NOMO-1 treated with DMSO at 0.1 percent for 48 hours (cell line): Measurements from ENCODE around the gene BUD13.
A peak's percentile ranks its signal among the peaks of the same experiment; 100 is the strongest.

Source experiments
- DNase-seq: peaks from one replicate; lab custom pipeline; 2025; ENCODE audit not compliant: unreplicated experiment; lab: John Stamatoyannopoulos, UW

BUD13 gene

DNA sequence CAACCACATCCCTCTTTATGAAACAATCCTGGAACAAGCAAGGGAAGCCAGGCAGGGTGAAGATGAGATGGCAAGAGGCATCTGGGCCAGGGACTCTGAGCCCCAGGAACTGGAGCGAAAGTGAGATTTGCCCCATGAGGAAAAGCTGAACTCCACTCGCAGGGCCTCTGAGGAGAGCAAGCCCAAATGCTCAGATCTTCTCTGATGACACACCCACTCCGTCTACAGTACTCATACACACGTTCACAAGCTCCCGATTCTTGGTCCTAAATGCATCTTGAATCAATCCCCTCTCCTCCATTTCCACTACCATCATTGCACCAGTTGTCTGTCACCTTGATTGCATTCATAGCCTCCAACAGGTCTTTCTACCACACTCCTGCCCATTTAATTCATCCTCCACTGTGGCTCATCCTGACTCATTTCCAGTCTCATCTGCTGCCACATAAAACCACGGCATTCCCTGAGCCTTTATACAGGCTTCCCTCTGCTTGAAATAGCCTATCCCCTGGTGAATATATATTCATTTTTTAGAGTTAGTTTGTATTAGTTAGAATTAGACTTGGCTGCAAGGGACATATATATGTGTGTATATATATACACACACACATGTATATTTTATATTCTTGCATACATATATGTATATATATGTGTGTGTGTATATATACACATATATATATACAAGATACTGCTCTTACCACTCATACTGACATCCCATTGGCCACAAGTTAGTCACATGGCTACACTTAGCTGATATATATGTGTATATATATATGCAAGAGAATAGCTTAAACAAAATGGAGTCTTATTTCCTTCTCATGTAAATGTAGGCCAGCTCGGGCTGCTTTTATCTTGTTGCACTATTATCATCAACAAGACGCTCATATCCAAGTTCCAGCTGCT, 20.3 kb upstream of the BUD13 start:
- no peak for DNase-seq

- DNase-seq = no peak
These were observed 19.5 kb upstream of the BUD13 start for GRCh38 chr11:116792144-116792868.

DNA sequence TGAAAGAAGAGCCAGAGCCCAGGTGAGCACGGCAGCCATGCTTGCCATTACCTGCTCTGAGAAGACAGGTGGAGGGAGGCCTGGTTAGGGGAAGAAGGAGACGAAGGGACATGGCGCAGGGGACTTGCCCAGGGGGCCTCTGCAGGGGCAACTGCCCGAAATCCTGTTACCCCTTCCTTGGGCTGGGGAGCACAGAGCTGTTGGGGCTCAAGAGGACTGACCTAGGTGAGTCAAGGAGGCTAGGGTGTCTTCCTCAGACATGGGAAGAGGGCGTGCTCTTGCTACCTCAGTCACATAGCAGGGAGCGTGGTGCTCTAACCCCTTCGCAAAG, 19.0 kb upstream of the BUD13 start, which contains the start of gene APOA5:
APOA5 (minus strand) TSS at position 67 of the 331 bp plus-strand sequence; CDS start at position 48, 19 bp downstream.
- DNase-seq = no peak

DNA sequence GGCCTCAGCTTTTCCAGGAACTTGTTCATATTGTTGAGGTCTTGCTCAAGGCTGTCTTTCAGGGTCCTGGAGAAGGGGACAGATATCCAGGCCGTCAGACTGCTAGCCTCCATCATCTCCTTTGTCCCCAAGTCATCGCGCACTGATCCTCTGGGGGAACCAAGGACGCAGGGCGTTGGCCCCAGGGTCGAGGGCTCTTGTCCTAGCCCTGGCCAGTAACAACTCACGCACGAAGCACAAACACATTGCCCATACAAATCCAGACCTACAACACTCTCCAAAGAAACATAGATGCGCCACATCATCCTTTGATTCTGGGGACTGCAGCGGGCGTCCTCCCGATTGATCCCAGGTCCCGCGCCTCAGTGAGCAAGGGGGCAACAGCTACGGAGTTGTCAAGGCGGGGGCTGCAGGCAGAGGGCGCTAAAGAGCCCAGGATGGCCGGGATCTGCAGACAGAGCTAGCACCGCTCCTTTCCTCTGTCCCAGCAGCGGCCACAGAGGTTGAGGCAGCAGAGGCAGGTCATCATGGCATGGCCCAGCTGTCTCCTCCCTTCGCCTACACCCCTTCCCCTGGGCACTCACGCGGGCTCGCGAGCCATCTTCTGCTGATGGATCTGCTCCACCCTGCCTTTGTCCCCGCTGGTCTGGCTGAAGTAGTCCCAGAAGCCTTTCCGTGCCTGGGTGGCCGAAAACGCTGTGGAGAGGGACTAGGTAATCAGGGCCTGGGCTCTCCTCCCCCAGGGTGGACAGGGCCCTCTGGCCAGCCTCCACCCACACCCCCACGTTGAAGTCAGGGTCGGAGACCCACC, 18.4 kb upstream of the BUD13 start:
- DNase-seq = peak; percentile 50

DNA sequence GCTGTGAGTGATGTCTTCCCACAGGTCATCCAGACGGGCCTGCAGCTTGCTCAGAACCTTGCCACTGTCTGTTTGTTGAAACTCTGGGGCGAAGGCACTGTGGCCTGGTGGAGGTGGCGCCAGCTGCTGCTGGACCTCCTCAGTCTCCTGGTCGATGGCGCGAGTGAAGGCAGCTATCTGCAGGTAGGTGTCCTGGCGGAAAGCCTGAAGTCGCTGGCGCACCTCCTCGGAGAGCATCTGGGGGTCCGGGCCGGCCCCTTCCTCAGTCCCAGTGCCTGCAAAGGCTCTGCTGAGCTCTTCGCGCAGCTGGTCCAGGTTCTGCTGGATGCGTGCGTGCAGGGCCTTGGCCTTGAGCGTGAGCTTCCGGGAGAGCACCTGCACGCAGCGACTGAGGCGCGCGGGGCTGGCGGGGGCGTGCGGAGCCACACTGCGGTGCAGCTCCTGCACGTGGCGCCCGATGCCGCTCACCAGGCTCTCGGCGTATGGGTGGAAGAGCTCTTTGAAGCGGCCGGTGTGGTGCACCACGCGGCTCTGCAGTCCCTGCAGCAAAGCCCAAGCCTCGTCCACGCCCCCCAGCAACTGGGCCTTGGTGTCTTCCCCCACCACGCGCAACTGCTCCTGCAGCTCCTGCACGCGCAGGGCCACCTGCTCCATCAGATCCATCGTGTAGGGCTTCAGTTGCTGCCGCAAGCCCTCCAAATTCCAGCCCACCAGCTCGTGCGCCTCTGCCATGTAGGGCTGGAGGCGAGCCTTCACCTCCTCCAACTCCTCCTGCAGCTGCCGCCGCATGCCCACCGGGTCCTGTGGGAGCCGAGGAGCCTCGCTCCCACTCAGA, 17.6 kb upstream of the BUD13 start:
- no peak for DNase-seq

- no peak for DNase-seq
These were observed 16.2 kb upstream of the BUD13 start for GRCh38 chr11:116788975-116789374.

GRCh38 chr11:116788534-116788933, 15.7 kb upstream of the BUD13 start:
- DNase-seq = no peak

GRCh38 chr11:116787786-116788486, 15.1 kb upstream of the BUD13 start, which contains the start of gene ZPR1:
Gene ZPR1 (minus strand): TSS chr11:116788023. CDS start chr11:116787990, 33 bp downstream.
- DNase-seq = peak; percentile 70

DNA sequence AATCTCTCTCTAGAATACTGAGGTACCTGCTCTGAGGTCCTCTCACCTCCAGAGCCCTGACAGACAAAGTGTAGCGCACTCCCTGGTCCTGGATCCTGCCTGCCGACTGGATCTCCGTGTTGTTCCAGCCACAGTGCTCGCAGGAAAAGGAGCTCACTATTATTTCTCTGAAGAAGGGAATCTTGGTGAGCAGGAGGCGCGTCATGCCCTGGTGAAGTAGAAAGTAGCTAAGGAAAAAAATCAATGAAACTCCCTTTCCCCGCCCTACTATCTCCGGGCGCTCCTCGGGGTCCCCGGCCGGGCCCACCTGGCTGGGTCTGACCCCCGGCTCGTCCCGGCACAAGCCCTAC, 14.6 kb upstream of the BUD13 start:
- DNase-seq = no peak

- DNase-seq = no peak
These were observed 14.2 kb upstream of the BUD13 start for GRCh38 chr11:116786966-116787365.

DNA sequence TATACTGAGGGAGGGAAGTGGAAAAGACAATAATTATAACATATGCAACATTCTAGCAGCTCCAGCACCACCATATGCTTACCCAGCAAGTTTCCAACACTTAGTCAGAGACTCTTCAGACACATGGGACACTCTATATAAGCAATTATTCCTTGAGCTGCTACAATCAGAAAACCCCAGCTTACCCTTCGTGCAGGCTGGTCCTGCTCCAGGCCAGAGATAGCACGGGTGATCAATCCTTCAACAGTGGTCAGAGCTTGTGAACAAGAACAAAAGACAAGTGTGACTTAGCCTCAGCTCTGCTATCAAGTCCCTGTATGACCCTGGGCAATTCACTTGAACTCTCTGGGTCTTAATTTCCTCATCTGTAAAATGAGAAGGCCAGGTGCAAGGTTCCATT, 13.5 kb upstream of the BUD13 start:
- DNase-seq = no peak

DNA sequence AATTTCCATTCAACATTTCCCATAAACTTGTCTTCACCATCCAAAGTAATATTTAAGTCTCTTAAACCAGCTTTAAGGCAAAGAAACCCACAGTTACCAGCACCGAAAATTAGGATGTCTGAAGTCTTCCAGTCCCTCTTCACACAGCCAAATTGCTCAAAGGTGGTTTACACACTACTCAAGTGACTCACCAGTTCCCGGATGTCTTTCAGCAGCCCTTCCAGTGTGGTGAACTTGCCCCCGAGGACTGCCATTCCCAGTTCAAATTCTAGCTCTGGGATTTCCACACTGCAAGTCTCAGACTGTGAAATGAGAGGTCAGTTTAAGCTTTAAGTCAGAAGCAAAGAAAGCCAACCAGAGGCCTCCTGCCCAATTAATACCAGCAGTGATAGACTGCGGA, 9.9 kb upstream of the BUD13 start:
- no peak for DNase-seq

- DNase-seq = no peak
These were observed 5.8 kb upstream of the BUD13 start for GRCh38 chr11:116778556-116778955.

DNA sequence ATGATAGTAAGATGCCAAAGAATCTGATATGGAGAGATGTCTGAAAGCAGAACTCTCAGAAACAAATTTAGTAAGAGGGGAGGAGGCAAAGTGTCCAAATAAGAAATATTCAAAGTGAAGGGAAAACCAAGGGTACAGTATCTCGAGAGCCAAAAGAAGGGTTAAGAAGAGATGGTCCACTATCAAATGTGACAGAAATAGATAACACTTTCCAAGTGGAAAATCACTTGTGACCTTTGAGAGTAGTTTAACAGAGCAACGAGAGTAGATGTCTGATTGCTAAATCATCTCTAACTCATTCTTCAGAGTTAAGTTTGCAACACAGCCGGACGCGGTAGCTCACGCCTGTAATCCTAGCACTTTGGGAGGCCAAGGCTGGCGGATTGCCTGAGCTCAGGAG, 4.3 kb upstream of the BUD13 start:
- DNase-seq = no peak

- DNase-seq = no peak
These were observed 3.8 kb upstream of the BUD13 start for GRCh38 chr11:116776522-116776984.

DNA sequence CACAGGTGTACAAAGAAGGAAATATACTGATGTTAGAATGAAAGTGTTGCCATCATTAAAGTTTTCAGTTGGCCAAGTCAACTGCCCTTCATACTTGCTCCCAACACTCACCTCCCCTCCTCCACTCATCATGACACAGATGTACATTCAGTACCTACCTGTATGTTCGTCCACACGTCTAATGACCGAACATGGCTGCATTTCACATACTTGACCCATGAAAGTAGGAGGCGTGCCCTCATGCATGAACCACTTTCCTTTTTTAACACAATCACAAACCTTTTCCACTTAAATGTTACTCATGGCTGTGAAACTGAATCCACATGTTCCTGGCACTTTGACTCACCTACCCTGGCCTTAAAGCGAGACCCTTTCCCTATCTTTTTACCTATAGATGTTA, 3.2 kb upstream of the BUD13 start:
- DNase-seq = no peak

DNA sequence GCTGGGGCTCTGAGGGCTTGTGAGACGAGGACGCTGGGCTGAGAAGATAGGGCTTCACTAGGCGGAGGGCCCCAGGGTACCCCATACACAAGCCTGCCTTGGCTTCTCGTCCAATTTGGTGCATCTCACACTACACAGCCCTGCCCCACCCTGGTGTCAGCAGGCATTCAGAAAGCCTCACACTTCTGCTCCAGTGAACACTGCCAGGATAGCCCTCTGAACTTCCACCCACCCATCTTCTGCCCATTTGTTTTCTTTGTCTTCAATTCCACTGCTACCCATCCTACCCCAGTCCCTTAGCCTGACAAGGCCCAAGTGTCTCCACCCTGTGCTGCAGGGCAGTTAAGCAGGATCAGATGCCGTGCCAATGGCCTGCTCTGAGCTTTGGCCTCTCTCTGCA, 1.9 kb upstream of the BUD13 start:
- no peak for DNase-seq

- DNase-seq = peak; percentile 63
These were observed 663 bp upstream of the BUD13 start for GRCh38 chr11:116773203-116774097.

- no peak for DNase-seq
These were observed 852 bp downstream of the BUD13 start for GRCh38 chr11:116771935-116772334.
